WTC11 (cell line): Measurements from ENCODE around the gene PAK1.

Experiments
- ATF3 ChIP-seq: sonication (generic); formaldehyde crosslinking; conservative IDR thresholded peaks from 2 replicates; pipeline ENCODE4 v1.8.1; 2022; ENCODE audit warnings: mild to moderate bottlenecking, missing genetic modification reagents
- CREB1 ChIP-seq: sonication (generic); formaldehyde crosslinking; IDR thresholded peaks from 2 replicates; pipeline ENCODE4 v1.8.0; 2023; ENCODE audit warnings: mild to moderate bottlenecking, missing genetic modification reagents
- CTCF ChIP-seq: fragments of 200-600 bp; IDR thresholded peaks from 2 replicates; pipeline ENCODE4 v1.8.0; 2022; ENCODE audit warnings: antibody characterized with exemption
- FOXK1 ChIP-seq: sonication (generic); formaldehyde crosslinking; IDR thresholded peaks from 2 replicates; pipeline ENCODE4 v1.8.0; 2022; ENCODE audit warnings: mild to moderate bottlenecking, moderate library complexity, missing genetic modification reagents
- IRF2 ChIP-seq: sonication (generic); formaldehyde crosslinking; IDR thresholded peaks from 2 replicates; pipeline ENCODE4 v1.8.0; 2022; ENCODE audit warnings: low read depth, missing genetic modification reagents, borderline replicate concordance
- KAT7 ChIP-seq: sonication (generic); formaldehyde crosslinking; IDR thresholded peaks from 2 replicates; pipeline ENCODE4 v1.8.1; 2023; ENCODE audit warnings: missing genetic modification reagents, mild to moderate bottlenecking, borderline replicate concordance
- MXD4 ChIP-seq: fragments of 250-450 bp; sonication (Bioruptor Pico); IDR thresholded peaks from 2 replicates; pipeline ENCODE4 v1.8.0; 2021; ENCODE audit warnings: mild to moderate bottlenecking, moderate library complexity, borderline replicate concordance
- NR1H2 ChIP-seq: sonication (generic); formaldehyde crosslinking; IDR thresholded peaks from 2 replicates; pipeline ENCODE4 v1.9.0; 2021; ENCODE audit warnings: mild to moderate bottlenecking, moderate library complexity, missing genetic modification reagents
- TCF7 ChIP-seq: sonication (generic); formaldehyde crosslinking; IDR thresholded peaks from 2 replicates; pipeline ENCODE4 v1.8.0; 2022; ENCODE audit warnings: mild to moderate bottlenecking, low read depth, missing genetic modification reagents, moderate library complexity
- ZNF138 ChIP-seq: sonication (generic); formaldehyde crosslinking; conservative IDR thresholded peaks from 2 replicates; pipeline ENCODE4 v1.8.1; 2022; ENCODE audit warnings: mild to moderate bottlenecking, moderate library complexity, missing genetic modification reagents
- TF ChIP-seq, protein P1 (sequence below): sonication (generic); formaldehyde crosslinking; IDR thresholded peaks from 2 replicates; pipeline ENCODE4 v1.8.0; 2022; ENCODE audit warnings: mild to moderate bottlenecking, missing genetic modification reagents

- TF ChIP-seq KAT7 (no peak), ATF3 (CRISPR knock-in tag) (no peak), CREB1 (CRISPR knock-in tag) (no peak), CTCF (no peak), TCF7 (no peak), FOXK1 (no peak), NR1H2 (no peak), IRF2 (CRISPR knock-in tag) (no peak), ZNF138 (no peak), MXD4 (no peak)
- TF ChIP-seq, protein P1, sequence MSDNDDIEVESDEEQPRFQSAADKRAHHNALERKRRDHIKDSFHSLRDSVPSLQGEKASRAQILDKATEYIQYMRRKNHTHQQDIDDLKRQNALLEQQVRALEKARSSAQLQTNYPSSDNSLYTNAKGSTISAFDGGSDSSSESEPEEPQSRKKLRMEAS (CRISPR knock-in tag): no peak
Measured at GRCh38 chr11:77416357-77416756, 57.5 kb downstream of the PAK1 start.
